ENCODE data around the gene NOB1. TPM values are rescaled to one million over a fixed set of nuclear protein-coding genes. Genes with fewer than 3 reads are reported as not detected.

The NOB1 gene
- total and polyA plus RNA-seq, 2 donors from 2014 or later: 34.9 to 50.4 TPM

- H3K9ac ChIP-seq (ENCODE audit: low read length in 3 of 3): no peak overlapping the region
- FAIRE-seq (no peak), DNase-seq (no peak)
- TF ChIP-seq CTCF (IDR thresholded peaks at IDR 0.05; ENCODE audit: borderline replicate concordance, extremely low read depth, insufficient read depth): no peak
- H3K27me3 ChIP-seq (ENCODE audit: control insufficient read depth, insufficient read depth, low read length): no peaks in the 10 kb centered on the region
- H3K36me3 ChIP-seq (ENCODE audit: control insufficient read depth in 2 of 3, insufficient read depth in 3 of 3, low read length in 3 of 3): peaks cover 14 to 50% (median 33%) of the 10 kb centered on the region in 3 donors
- H3K27ac ChIP-seq (ENCODE audit: low read depth in 2 of 2, low read length in 2 of 2): no peak overlapping the region
- H3K4me1 ChIP-seq (ENCODE audit: control insufficient read depth in 2 of 3, insufficient read depth in 2 of 3, low read depth in 1 of 3, low read length in 3 of 3): peaks cover 0 to 5% (median 4%) of the 10 kb centered on the region in 3 donors
- no peak overlapping the region for H3K4me3 ChIP-seq (ENCODE audit: low read length in 3 of 3)
- intact Hi-C loops (cut with DNase I): no loop called here
- H3K9me3 ChIP-seq (ENCODE audit: control insufficient read depth in 2 of 3, insufficient read depth in 1 of 3, low read length in 3 of 3): no peaks in the 10 kb centered on the region
Observed at GRCh38 chr16:69748694-69749345, 5.9 kb downstream of the NOB1 start.

- Histone ChIP-seq H3K9ac (ENCODE audit: low read length in 3 of 3) (no peak overlapping the region), H3K27ac (ENCODE audit: low read depth in 2 of 2, low read length in 2 of 2) (no peak overlapping the region), H3K4me3 (ENCODE audit: low read length in 3 of 3) (no peak overlapping the region), H3K9me3 (ENCODE audit: control insufficient read depth in 2 of 3, insufficient read depth in 1 of 3, low read length in 3 of 3) (no peaks in the 10 kb centered on the region), H3K27me3 (ENCODE audit: control insufficient read depth, insufficient read depth, low read length) (no peaks in the 10 kb centered on the region), H3K36me3 (ENCODE audit: control insufficient read depth in 2 of 3, insufficient read depth in 3 of 3, low read length in 3 of 3) (peaks cover 14 to 50% (median 42%) of the 10 kb centered on the region in 3 donors), H3K4me1 (ENCODE audit: control insufficient read depth in 2 of 3, insufficient read depth in 2 of 3, low read depth in 1 of 3, low read length in 3 of 3) (peaks cover 0 to 5% (median under 1%) of the 10 kb centered on the region in 3 donors)
- FAIRE-seq (no peak), DNase-seq (no peak)
- intact Hi-C loops (cut with DNase I): no loop called here
- TF ChIP-seq CTCF (IDR thresholded peaks at IDR 0.05; ENCODE audit: borderline replicate concordance, extremely low read depth, insufficient read depth): no peak
Observed at GRCh38 chr16:69747115-69747514, 7.6 kb downstream of the NOB1 start.

GRCh38 chr16:69745959-69746358 lies 8.8 kb downstream of the NOB1 start:
- intact Hi-C loops (cut with DNase I): no loop called here
- Histone ChIP-seq H3K9ac (ENCODE audit: low read length in 3 of 3) (no peak overlapping the region), H3K27ac (ENCODE audit: low read depth in 2 of 2, low read length in 2 of 2) (no peak overlapping the region), H3K9me3 (ENCODE audit: control insufficient read depth in 2 of 3, insufficient read depth in 1 of 3, low read length in 3 of 3) (no peaks in the 10 kb centered on the region), H3K27me3 (ENCODE audit: control insufficient read depth, insufficient read depth, low read length) (no peaks in the 10 kb centered on the region), H3K4me3 (ENCODE audit: low read length in 3 of 3) (no peak overlapping the region), H3K36me3 (ENCODE audit: control insufficient read depth in 2 of 3, insufficient read depth in 3 of 3, low read length in 3 of 3) (peaks cover 17 to 50% (median 45%) of the 10 kb centered on the region in 3 donors), H3K4me1 (ENCODE audit: control insufficient read depth in 2 of 3, insufficient read depth in 2 of 3, low read depth in 1 of 3, low read length in 3 of 3) (peaks cover 0 to 12% (median 10%) of the 10 kb centered on the region in 3 donors)
- DNase-seq (no peak), FAIRE-seq (no peak)
- no peak for TF ChIP-seq CTCF (IDR thresholded peaks at IDR 0.05; ENCODE audit: borderline replicate concordance, extremely low read depth, insufficient read depth)

All from kidney (tissue), 14 donors.